B cell (primary cell): ENCODE data around the gene KRTAP26-1. TPM values are rescaled to one million over a fixed set of nuclear protein-coding genes. Genes with fewer than 3 reads are reported as not detected.

ENCODE experiments used
- ATAC-seq: fragments of 200-7000 bp; cut with Tn5 transposase; one replicate; pipeline ENCODE4 v1.10.0; 2021; ENCODE audit warnings: low read depth, mild to moderate bottlenecking, moderate number of reproducible peaks, moderate library complexity
- CTCF ChIA-PET: fragments of 350-600 bp; sonication (Branson Sonifier 250); formaldehyde crosslinking; loops from one replicate; lab custom pipeline; 2021; ENCODE audit warnings: antibody characterized with exemption, inconsistent platforms; lab: Charles Lee
- POLR2A ChIA-PET: fragments of 350-600 bp; sonication (Branson Sonifier 250); formaldehyde crosslinking; loops from one replicate; lab custom pipeline; 2021; ENCODE audit warnings: antibody characterized with exemption; lab: Charles Lee
- DNase-seq: peaks from one replicate; pipeline ENCODE4 v3.0.0; 2013
- H2AFZ ChIP-seq: 2 replicates; pipeline ENCODE4 v1.6.1; 2012; ENCODE audit warnings: mild to moderate bottlenecking, low read depth, low read length; ENCODE audit not compliant: insufficient read depth, poor library complexity, severe bottlenecking
- H3K27ac ChIP-seq, 2 donors: 1 replicate in 1 of 2; 2 replicates in 1 of 2; pipeline ENCODE4 v1.5.1; 2012 to 2013; ENCODE audit warnings: low read length in 2 of 2, mild to moderate bottlenecking in 2 of 2, moderate library complexity in 1 of 2
- H3K27me3 ChIP-seq, 4 experiments: fragments of 200-600 bp in 1 of 4; sonication (generic) in 1 of 4; replicated peaks in 1 of 4; 1 replicate in 2 of 4; 2 replicates in 2 of 4; pipeline versions ENCODE4 v1.6.1 to v1.7.0; 2013 to 2016; ENCODE audit warnings: low read length in 3 of 4, mild to moderate bottlenecking in 2 of 4, mixed read lengths in 1 of 4, moderate library complexity in 1 of 4; ENCODE audit not compliant: insufficient read depth in 4 of 4, control insufficient read depth in 3 of 4; ENCODE audit errors: control extremely low read depth in 1 of 4
- H3K36me3 ChIP-seq, 2 experiments: replicated peaks in 1 of 2; 1 replicate in 1 of 2; 2 replicates in 1 of 2; pipeline versions ENCODE4 v1.6.1 to v1.7.1; 2013; ENCODE audit warnings: low read length in 1 of 2; ENCODE audit not compliant: insufficient read depth in 2 of 2, control insufficient read depth in 1 of 2; ENCODE audit errors: control extremely low read depth in 1 of 2, extremely low read depth in 1 of 2
- H3K4me1 ChIP-seq, 2 donors: fragments of 200-600 bp in 1 of 2; sonication (generic) in 1 of 2; 1 replicate in 1 of 2; 2 replicates in 1 of 2; pipeline versions ENCODE4 v1.5.1 to v1.6.1; 2013 to 2017; ENCODE audit warnings: low read length in 2 of 2; ENCODE audit not compliant: control insufficient read depth in 2 of 2, insufficient read depth in 2 of 2
- H3K4me2 ChIP-seq: replicated peaks from 2 replicates; pipeline ENCODE3; 2012; ENCODE audit warnings: mild to moderate bottlenecking, low read depth, low read length; ENCODE audit not compliant: poor library complexity, severe bottlenecking
- H3K4me3 ChIP-seq, 5 experiments: fragments of 200-600 bp in 1 of 5; sonication (generic) in 1 of 5; 1 replicate in 3 of 5; 2 replicates in 2 of 5; pipeline versions ENCODE4 v1.5.1 to v1.7.0; 2011 to 2016; ENCODE audit warnings: low read length in 4 of 5, mild to moderate bottlenecking in 4 of 5, low read depth in 2 of 5, control low read depth in 1 of 5, moderate library complexity in 1 of 5; ENCODE audit not compliant: insufficient read depth in 1 of 5; ENCODE audit errors: control extremely low read depth in 1 of 5, extremely low read depth in 1 of 5
- H3K79me2 ChIP-seq: fragments of 200-600 bp; sonication (generic); one replicate; pipeline ENCODE4 v1.6.0; 2016; ENCODE audit warnings: low read length; ENCODE audit not compliant: control insufficient read depth, insufficient read depth
- H3K9ac ChIP-seq: fragments of 200-600 bp; sonication (generic); 2 replicates; pipeline ENCODE4 v1.6.1; 2017; ENCODE audit warnings: mild to moderate bottlenecking, low read length, moderate library complexity
- H3K9me3 ChIP-seq, 3 donors: one replicate each; pipeline versions ENCODE4 v1.6.1 to v1.7.1; 2013; ENCODE audit warnings: low read length in 2 of 3; ENCODE audit not compliant: control insufficient read depth in 2 of 3, insufficient read depth in 1 of 3; ENCODE audit errors: control extremely low read depth in 1 of 3
- H4K20me1 ChIP-seq: 2 replicates; pipeline ENCODE4 v1.6.0; 2012; ENCODE audit warnings: mild to moderate bottlenecking, low read length; ENCODE audit not compliant: insufficient read depth, control insufficient read depth, poor library complexity, severe bottlenecking
- H3K27ac Mint-ChIP-seq: one replicate; pipeline ENCODE4 v1.8.0; 2021; ENCODE audit warnings: mixed read lengths
- H3K27me3 Mint-ChIP-seq: one replicate; pipeline ENCODE4 v1.8.0; 2021; ENCODE audit warnings: mixed read lengths
- H3K4me1 Mint-ChIP-seq: one replicate; pipeline ENCODE4 v1.8.0; 2021; ENCODE audit warnings: mixed read lengths
- H3K4me3 Mint-ChIP-seq: one replicate; pipeline ENCODE4 v1.8.0; 2021; ENCODE audit warnings: mixed read lengths
- H3K9me3 Mint-ChIP-seq: one replicate; pipeline ENCODE4 v1.8.0; 2022; ENCODE audit warnings: mixed read lengths; ENCODE audit not compliant: insufficient read depth
- CTCF ChIP-seq: fragments of 200-600 bp; IDR thresholded peaks from one replicate; pipeline ENCODE4 v1.8.0; 2022; ENCODE audit warnings: antibody characterized with exemption, mild to moderate bottlenecking
- EZH2 ChIP-seq: IDR thresholded peaks from 2 replicates; pipeline ENCODE4 v1.6.1; 2012; ENCODE audit warnings: borderline replicate concordance, low read depth, mild to moderate bottlenecking, moderate library complexity, low read length; ENCODE audit not compliant: insufficient read depth, poor library complexity, severe bottlenecking
- WGBS: methylation state at CpG from one replicate; pipeline ENCODE4 v1.1.5; 2013; ENCODE audit warnings: missing lambda C conversion rate; ENCODE audit not compliant: insufficient coverage; 5-methylcytosine and 5-hydroxymethylcytosine counted together
- intact Hi-C: fragments of 100-400 bp; cut with micrococcal nuclease; formaldehyde crosslinking; loops from one replicate; pipeline ENCODE4 v1.10.0; 2022
- polyA plus RNA-seq: library from polyadenylated mRNA; depleted of rRNA; stranded (reverse); fragments of >200 nt; gene quantifications from 2 replicates; pipeline ENCODE4 v1.2.3, GENCODE V29; 2012
- total RNA-seq, 2 donors: library from RNA; stranded (reverse); fragments of 120-200 nt in 1 of 2; gene quantifications; 1 replicate in 1 of 2; 2 replicates in 1 of 2; pipeline versions ENCODE4 v1.2.3 to v1.2.4, GENCODE V29; 2013 to 2022

Gene KRTAP26-1
- total and polyA plus RNA-seq, 2 donors (not counting 1 experiment from before 2014, with no cell fraction given) = not detected

GRCh38 chr21:30282850-30283249 is 37.3 kb downstream of the KRTAP26-1 start, which contains the start of gene KRTAP24-1:
KRTAP24-1 (minus strand) TSS chr21:30282950; CDS start chr21:30282932, 18 bp downstream.
- DNase-seq (no peak), ATAC-seq (no peak)
- no peaks in the 10 kb centered on the region for H3K4me1 Mint-ChIP-seq
- Histone ChIP-seq H3K4me1 (no peaks in the 10 kb centered on the region), H3K36me3 (no peaks in the 10 kb centered on the region), H4K20me1 (no peaks in the 10 kb centered on the region), H3K9ac (no peak within 1 kb of the TSS), H3K4me3 (no peak within 1 kb of the TSS), H3K4me2 (no peak within 1 kb of the TSS), H3K27me3 (no peaks in the 10 kb centered on the region), H3K79me2 (no peaks in the 10 kb centered on the region), H3K9me3 (peaks cover 0 to 5% (median 0%) of the 10 kb centered on the region in 3 donors), H3K27ac (no peak within 1 kb of the TSS), H2AFZ (no peak within 1 kb of the TSS)
- H3K9me3 Mint-ChIP-seq = peaks cover 2% of the 10 kb centered on the region
- ChIA-PET POLR2A (no interaction called here), CTCF (interaction anchor here (0.9 kb wide), 1 partner anchor 13 kb away, joined by 3 read pairs; no protein-coding TSS in a partner anchor)
- no peak within 1 kb of the TSS for H3K4me3 Mint-ChIP-seq
- H3K27me3 Mint-ChIP-seq = no peaks in the 10 kb centered on the region
- H3K27ac Mint-ChIP-seq = no peak within 1 kb of the TSS
- intact Hi-C loops = no loop called here
- TF ChIP-seq EZH2 (no peak), CTCF (no peak)
- WGBS = 50% methylated on average over 1 of the region's 3 CpGs

GRCh38 chr21:30271611-30272010 is 48.5 kb downstream of the KRTAP26-1 start:
- no peak for TF ChIP-seq CTCF
- no peak for TF ChIP-seq EZH2

More at GRCh38 chr21:30271611-30272010, 48.5 kb downstream of the KRTAP26-1 start:
- H3K4me2 ChIP-seq = no peak overlapping the region
- no peak overlapping the region for H3K4me3 ChIP-seq
- CTCF ChIA-PET = no interaction called here
- no peak overlapping the region for H3K27ac ChIP-seq
- no peaks in the 10 kb centered on the region for H3K27me3 ChIP-seq
- H3K79me2 ChIP-seq = no peaks in the 10 kb centered on the region
- H3K27ac Mint-ChIP-seq = no peak overlapping the region
- no peaks in the 10 kb centered on the region for H3K4me1 ChIP-seq
- POLR2A ChIA-PET = no interaction called here
- ATAC-seq (no peak), DNase-seq (no peak)
- intact Hi-C loops = no loop called here
- no peak overlapping the region for H3K4me3 Mint-ChIP-seq
- WGBS = 100% methylated on average over 1 of the region's 1 CpG
- no peaks in the 10 kb centered on the region for H3K9me3 Mint-ChIP-seq
- no peaks in the 10 kb centered on the region for H3K36me3 ChIP-seq
- peaks cover 0 to 3% (median 0%) of the 10 kb centered on the region in 3 donors for H3K9me3 ChIP-seq
- H3K9ac ChIP-seq = no peak overlapping the region
- H4K20me1 ChIP-seq = no peaks in the 10 kb centered on the region
- H2AFZ ChIP-seq = no peak overlapping the region
- H3K4me1 Mint-ChIP-seq = no peaks in the 10 kb centered on the region
- no peaks in the 10 kb centered on the region for H3K27me3 Mint-ChIP-seq
